GM23248 (cell line): ENCODE measurements around the gene PPP5C. TPM values are rescaled to one million over a fixed set of nuclear protein-coding genes. Genes with fewer than 3 reads are reported as not detected.

ENCODE experiments used
- DNase-seq: peaks from one replicate; pipeline ENCODE4 v3.0.0-alpha.2; 2015
- H2AFZ ChIP-seq: fragments of 200-600 bp; sonication (generic); 2 replicates; pipeline ENCODE4 v1.6.1; 2016; ENCODE audit warnings: antibody characterized with exemption
- H3F3A ChIP-seq: fragments of 200-600 bp; sonication (generic); 2 replicates; pipeline ENCODE4 v1.6.1; 2016; ENCODE audit warnings: mild to moderate bottlenecking, antibody characterized with exemption, mixed run types; ENCODE audit not compliant: insufficient read depth
- H3K27ac ChIP-seq: fragments of 200-600 bp; sonication (generic); 2 replicates; pipeline ENCODE4 v1.5.1; 2016; ENCODE audit warnings: mild to moderate bottlenecking
- H3K27me3 ChIP-seq: fragments of 200-600 bp; sonication (generic); replicated peaks from 2 replicates; pipeline ENCODE4 v1.6.1; 2016; ENCODE audit warnings: mild to moderate bottlenecking; ENCODE audit not compliant: insufficient read depth
- H3K36me3 ChIP-seq: fragments of 200-600 bp; sonication (generic); 2 replicates; pipeline ENCODE4 v1.6.1; 2016; ENCODE audit warnings: low read depth, mild to moderate bottlenecking
- H3K4me1 ChIP-seq: fragments of 200-600 bp; sonication (generic); 2 replicates; pipeline ENCODE4 v1.6.1; 2016; ENCODE audit warnings: mild to moderate bottlenecking; ENCODE audit not compliant: insufficient read depth
- H3K4me2 ChIP-seq: fragments of 200-600 bp; sonication (generic); one replicate; pipeline ENCODE4 v1.6.1; 2016; ENCODE audit warnings: mild to moderate bottlenecking; ENCODE audit not compliant: unreplicated experiment
- H3K4me3 ChIP-seq: fragments of 200-600 bp; sonication (generic); 2 replicates; pipeline ENCODE4 v1.5.1; 2016; ENCODE audit warnings: mild to moderate bottlenecking
- H3K79me2 ChIP-seq: fragments of 200-600 bp; sonication (generic); 2 replicates; pipeline ENCODE4 v1.6.1; 2016; ENCODE audit warnings: mild to moderate bottlenecking; ENCODE audit not compliant: insufficient read depth
- H3K9ac ChIP-seq: fragments of 200-600 bp; sonication (generic); 2 replicates; pipeline ENCODE4 v1.6.1; 2016; ENCODE audit warnings: mild to moderate bottlenecking
- H3K9me2 ChIP-seq: fragments of 200-600 bp; sonication (generic); 2 replicates; pipeline ENCODE4 v1.6.1; 2016; ENCODE audit warnings: mixed run types, mild to moderate bottlenecking, moderate library complexity; ENCODE audit not compliant: insufficient read depth
- H3K9me3 ChIP-seq: fragments of 200-600 bp; sonication (generic); one replicate; pipeline ENCODE4 v1.6.1; 2017; ENCODE audit warnings: low read depth
- H4K20me1 ChIP-seq: fragments of 200-600 bp; sonication (generic); 2 replicates; pipeline ENCODE4 v1.6.0; 2016; ENCODE audit not compliant: insufficient read depth
- EZH2 ChIP-seq: fragments of 200-600 bp; sonication (generic); IDR thresholded peaks from 2 replicates; pipeline ENCODE4 v1.6.1; 2018; ENCODE audit warnings: antibody characterized with exemption, mild to moderate bottlenecking; ENCODE audit not compliant: insufficient read depth, poor library complexity, severe bottlenecking
- EZH2phosphoT487 ChIP-seq: fragments of 200-600 bp; sonication (generic); IDR thresholded peaks from 2 replicates; pipeline ENCODE4 v1.6.1; 2018; ENCODE audit warnings: antibody characterized with exemption, moderate library complexity, mild to moderate bottlenecking, low read depth; ENCODE audit not compliant: insufficient read depth
- WGBS, 2 experiments: methylation state at CpG; one replicate each; pipeline ENCODE4 v1.1.6; 2015 to 2017; ENCODE audit warnings: low lambda C conversion rate in 2 of 2, low coverage in 1 of 2; ENCODE audit errors: missing lambda C conversion rate in 2 of 2; 5-methylcytosine and 5-hydroxymethylcytosine counted together
- in situ Hi-C: fragments of 300-500 bp; cut with MboI; formaldehyde crosslinking; loops from 2 replicates; pipeline ENCODE4 v1.15.0; 2020
- polyA plus RNA-seq: library from polyadenylated mRNA; unstranded; fragments of >200 nt; fragmentation: Nextera tagmentation; extraction: Ambion mirVana; gene quantifications from 2 replicates; pipeline ENCODE4 v1.2.1, GENCODE V29; 2016
- total RNA-seq: library from RNA; depleted of rRNA; stranded (reverse); fragments of >200 nt; shearing (Covaris generic); gene quantifications from 2 replicates; pipeline ENCODE4 v1.2.3, GENCODE V29; 2014

The PPP5C gene
- total and polyA plus RNA-seq, 2 experiments from 2014 or later: 47.3 to 60.8 TPM

DNA sequence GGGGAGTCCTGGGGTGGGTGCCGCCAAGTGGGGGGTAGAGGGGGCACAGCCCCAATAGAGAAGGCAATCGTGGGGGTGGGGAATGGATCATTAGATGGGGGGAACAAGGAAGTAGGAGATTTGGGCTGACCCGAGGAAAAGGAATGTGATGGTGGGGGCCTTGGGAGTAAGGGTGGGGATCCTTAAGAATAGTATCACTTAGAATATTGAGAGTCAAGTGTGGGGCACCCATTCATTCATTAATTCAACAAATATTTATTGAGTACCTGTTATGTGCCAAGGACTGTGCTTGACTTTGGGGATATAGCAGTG lies 641 bp downstream of the PPP5C start:
- no peaks in the 10 kb centered on the region for H3K27me3 ChIP-seq
- peak overlapping the region; percentile 98 for H3K4me3 ChIP-seq
- H3K9ac ChIP-seq: peak overlapping the region; percentile 95
- H3K36me3 ChIP-seq: no peaks in the 10 kb centered on the region
- H2AFZ ChIP-seq: peak overlapping the region; percentile 100
- no peak for DNase-seq
- 0% methylated on average over 1 to 3 of the region's 3 CpGs for WGBS, 2 experiments
- peak overlapping the region; percentile 88 for H3K4me2 ChIP-seq
- H3K9me3 ChIP-seq: no peaks in the 10 kb centered on the region
- in situ Hi-C loops: no loop called here
- peaks cover 15% of the 10 kb centered on the region for H3F3A ChIP-seq
- H3K4me1 ChIP-seq: peaks cover 30% of the 10 kb centered on the region
- H3K9me2 ChIP-seq: no peaks in the 10 kb centered on the region
- H3K79me2 ChIP-seq: peaks cover 49% of the 10 kb centered on the region
- no peaks in the 10 kb centered on the region for H4K20me1 ChIP-seq
- H3K27ac ChIP-seq: no peak overlapping the region
- TF ChIP-seq EZH2phosphoT487: no peak

DNA sequence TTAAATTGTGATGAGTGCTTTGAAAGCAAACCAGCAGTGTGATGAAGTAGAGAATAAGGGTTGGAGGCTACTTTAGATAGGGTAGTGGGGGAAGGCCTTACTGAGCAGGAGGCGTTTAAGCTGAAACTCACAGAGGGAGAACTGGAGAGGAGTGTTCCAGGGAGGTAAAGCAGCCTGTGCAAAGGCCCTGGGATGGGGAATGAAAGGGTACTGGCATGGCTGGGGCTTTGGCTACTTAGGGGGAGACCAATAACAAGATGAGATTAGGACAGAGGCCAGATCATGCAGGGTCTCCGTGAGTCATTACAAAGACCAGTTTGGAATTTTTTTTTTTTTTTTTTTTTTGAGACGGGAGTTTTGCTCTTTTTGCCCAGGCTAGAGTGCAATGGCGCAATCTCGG lies 1.1 kb downstream of the PPP5C start:
- no peaks in the 10 kb centered on the region for H3K36me3 ChIP-seq
- no peaks in the 10 kb centered on the region for H4K20me1 ChIP-seq
- no peak overlapping the region for H2AFZ ChIP-seq
- H3K4me3 ChIP-seq: peak overlapping the region; percentile 98
- in situ Hi-C loops: no loop called here
- WGBS, 2 experiments: 45 to 52% methylated on average over 4 to 5 of the region's 5 CpGs
- H3K27ac ChIP-seq: no peak overlapping the region
- TF ChIP-seq EZH2: no peak
- no peak for TF ChIP-seq EZH2phosphoT487
- peak overlapping the region; percentile 88 for H3K4me2 ChIP-seq
- H3K79me2 ChIP-seq: peaks cover 53% of the 10 kb centered on the region
- H3K27me3 ChIP-seq: no peaks in the 10 kb centered on the region
- H3F3A ChIP-seq: peaks cover 15% of the 10 kb centered on the region
- no peaks in the 10 kb centered on the region for H3K9me3 ChIP-seq
- no peak for DNase-seq
- H3K4me1 ChIP-seq: peaks cover 30% of the 10 kb centered on the region
- peak overlapping the region; percentile 95 for H3K9ac ChIP-seq
- no peaks in the 10 kb centered on the region for H3K9me2 ChIP-seq

GRCh38 chr19:46349311-46349993 lies 2.6 kb downstream of the PPP5C start:
- H2AFZ ChIP-seq: no peak overlapping the region
- H3K79me2 ChIP-seq: peaks cover 67% of the 10 kb centered on the region
- no peaks in the 10 kb centered on the region for H3K9me2 ChIP-seq
- H3F3A ChIP-seq: peaks cover 15% of the 10 kb centered on the region
- no peak for TF ChIP-seq EZH2
- TF ChIP-seq EZH2phosphoT487: no peak
- peaks cover 30% of the 10 kb centered on the region for H3K4me1 ChIP-seq
- 77 to 80% methylated on average over 11 of the region's 11 CpGs for WGBS, 2 experiments
- DNase-seq: no peak
- H3K36me3 ChIP-seq: peaks cover 8% of the 10 kb centered on the region; the same call in 1 of the 2 replicates
- in situ Hi-C loops: no loop called here
- no peak overlapping the region for H3K4me2 ChIP-seq
- no peaks in the 10 kb centered on the region for H3K9me3 ChIP-seq
- H3K4me3 ChIP-seq: no peak overlapping the region
- no peak overlapping the region for H3K9ac ChIP-seq
- H4K20me1 ChIP-seq: no peaks in the 10 kb centered on the region
- no peaks in the 10 kb centered on the region for H3K27me3 ChIP-seq
- no peak overlapping the region for H3K27ac ChIP-seq

DNA sequence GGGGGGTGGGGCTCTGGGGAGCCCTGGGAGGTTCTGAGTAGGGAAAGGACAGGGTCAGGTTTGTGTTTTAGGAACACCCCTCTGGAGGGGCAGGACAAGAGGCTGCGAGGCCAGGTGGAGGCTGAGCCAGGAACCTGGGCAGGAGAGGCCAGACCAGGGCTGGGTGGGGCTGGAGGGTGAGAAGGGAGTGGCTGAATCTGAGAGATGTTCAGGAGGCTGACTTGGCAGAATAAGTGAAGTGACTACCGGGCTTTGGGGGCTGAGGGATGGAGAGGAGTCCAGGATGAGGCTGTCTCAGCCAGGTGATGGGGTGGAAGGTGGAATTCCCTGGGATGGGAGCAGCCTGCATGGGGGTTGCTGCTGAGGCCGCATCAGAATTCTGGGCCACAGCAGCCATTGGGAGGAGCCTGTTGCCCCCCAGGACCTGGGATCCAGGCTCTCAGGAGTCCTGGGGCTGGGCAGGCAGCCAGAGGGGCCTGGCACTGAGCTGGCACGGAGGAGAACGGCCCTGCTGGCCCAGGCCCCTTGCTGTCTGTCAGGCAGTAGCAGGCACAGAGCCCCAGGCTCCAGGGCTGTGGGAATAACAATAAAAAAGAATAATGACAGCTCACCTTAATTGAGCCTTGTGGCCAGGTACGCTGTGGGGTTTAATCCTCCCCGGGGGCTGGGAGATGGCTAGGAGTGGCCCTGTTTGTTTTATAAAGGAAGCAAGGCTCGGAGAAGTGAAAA lies 3.3 kb downstream of the PPP5C start:
- in situ Hi-C loops: no loop called here
- no peak for DNase-seq
- Histone ChIP-seq H4K20me1 (no peaks in the 10 kb centered on the region), H3K36me3 (peaks cover 13% of the 10 kb centered on the region; the same call in 1 of the 2 replicates), H3K4me3 (no peak overlapping the region), H3K4me1 (peaks cover 30% of the 10 kb centered on the region), H3K4me2 (no peak overlapping the region), H2AFZ (no peak overlapping the region), H3K27me3 (no peaks in the 10 kb centered on the region), H3K27ac (peak overlapping the region; percentile 77), H3K9me3 (no peaks in the 10 kb centered on the region), H3F3A (peaks cover 15% of the 10 kb centered on the region), H3K79me2 (peaks cover 74% of the 10 kb centered on the region), H3K9me2 (no peaks in the 10 kb centered on the region), H3K9ac (peak overlapping the region; percentile 55; the same call in 1 of the 2 replicates)
- TF ChIP-seq EZH2: no peak
- TF ChIP-seq EZH2phosphoT487: no peak
- WGBS, 2 experiments: 31 to 33% methylated on average over 8 of the region's 8 CpGs
